HepG2 (cell line): ENCODE data around the gene HIVEP2. TPM values are rescaled to one million over a fixed set of nuclear protein-coding genes. Genes with fewer than 3 reads are reported as not detected.
A peak's percentile ranks its signal among the peaks of the same experiment; 100 is the strongest.

Experiments used
- ARNTL ChIP-seq: sonication (generic); formaldehyde crosslinking; IDR thresholded peaks from 2 replicates; pipeline ENCODE4 v1.4.0; 2020; ENCODE audit warnings: mild to moderate bottlenecking, missing genetic modification reagents
- ATF7-NPFF ChIP-seq: sonication (generic); formaldehyde crosslinking; IDR thresholded peaks from 2 replicates; pipeline ENCODE4 v1.8.1; 2023; ENCODE audit warnings: mild to moderate bottlenecking, low read depth, missing genetic modification reagents, moderate library complexity
- BRCA1 ChIP-seq: sonication (generic); formaldehyde crosslinking; IDR thresholded peaks from 2 replicates; pipeline ENCODE4 v1.4.0; 2020; ENCODE audit warnings: missing genetic modification reagents
- CEBPB ChIP-seq: IDR thresholded peaks from 2 replicates; pipeline ENCODE4 v1.6.1; 2011; ENCODE audit warnings: low read depth, low read length, improper control_type of control experiment, borderline replicate concordance
- CREB3 ChIP-seq: sonication (generic); formaldehyde crosslinking; IDR thresholded peaks from 2 replicates; pipeline ENCODE4 v1.5.0; 2020; ENCODE audit warnings: missing genetic modification reagents
- EP300 ChIP-seq, 3 experiments: sonication (generic) in 1 of 3; formaldehyde crosslinking in 1 of 3; IDR thresholded peaks; 2 replicates each; pipeline versions ENCODE4 v1.5.1 to v1.6.1; 2011 to 2020; ENCODE audit warnings: low read depth in 2 of 3, low read length in 2 of 3, borderline replicate concordance in 1 of 3, improper control_type of control experiment in 1 of 3, mild to moderate bottlenecking in 1 of 3, missing genetic modification reagents in 1 of 3, moderate library complexity in 1 of 3
- GABPB1 ChIP-seq: IDR thresholded peaks from 2 replicates; pipeline ENCODE4 v1.6.1; 2016; ENCODE audit warnings: mild to moderate bottlenecking, missing genetic modification reagents, moderate library complexity, missing compliant biosample characterization
- GATAD2A ChIP-seq: IDR thresholded peaks from 2 replicates; pipeline ENCODE4 v1.6.1; 2016
- GLI4 ChIP-seq: sonication (generic); formaldehyde crosslinking; IDR thresholded peaks from 2 replicates; pipeline ENCODE4 v1.5.1; 2020; ENCODE audit warnings: missing genetic modification reagents, mild to moderate bottlenecking, moderate library complexity, borderline replicate concordance
- IRF2 ChIP-seq: IDR thresholded peaks from 2 replicates; pipeline ENCODE4 v1.6.1; 2018; ENCODE audit warnings: missing genetic modification reagents, missing compliant biosample characterization
- MAFF ChIP-seq: IDR thresholded peaks from 2 replicates; pipeline ENCODE4 v1.6.1; 2011; ENCODE audit warnings: low read depth, low read length, improper control_type of control experiment
- MAFK ChIP-seq, 2 experiments: IDR thresholded peaks in 1 of 2; conservative IDR thresholded peaks in 1 of 2; 2 replicates each; pipeline ENCODE4 v1.6.1; 2011; ENCODE audit warnings: improper control_type of control experiment in 2 of 2, low read length in 2 of 2
- NFE2 ChIP-seq: sonication (generic); formaldehyde crosslinking; IDR thresholded peaks from 2 replicates; pipeline ENCODE4 v1.4.0; 2020; ENCODE audit warnings: missing genetic modification reagents
- NFE2L2 ChIP-seq: fragments of 150-350 bp; IDR thresholded peaks from 2 replicates; pipeline ENCODE4 v1.6.1; 2014; ENCODE audit warnings: low read length
- NFYC ChIP-seq: IDR thresholded peaks from 2 replicates; pipeline ENCODE4 v1.6.1; 2016; ENCODE audit warnings: missing genetic modification reagents, missing compliant biosample characterization
- NR2F1 ChIP-seq, 2 experiments: fragments of 450-650 bp in 1 of 2; formaldehyde crosslinking in 1 of 2; IDR thresholded peaks; 2 replicates each; pipeline versions ENCODE4 v1.5.0 to v1.6.1; 2016 to 2020; ENCODE audit warnings: mild to moderate bottlenecking in 1 of 2, missing compliant biosample characterization in 1 of 2, missing genetic modification reagents in 1 of 2, moderate library complexity in 1 of 2
- PCBP2 ChIP-seq: fragments of 200-400 bp; formaldehyde crosslinking; optimal IDR thresholded peaks from 2 replicates; pipeline ENCODE3; 2018; ENCODE audit warnings: low read length, low read depth; ENCODE audit not compliant: poor library complexity, severe bottlenecking
- RELA ChIP-seq: sonication (generic); formaldehyde crosslinking; IDR thresholded peaks from 2 replicates; pipeline ENCODE4 v1.4.0; 2020; ENCODE audit warnings: missing genetic modification reagents
- RFX3 ChIP-seq: IDR thresholded peaks from 2 replicates; pipeline ENCODE4 v1.6.1; 2016; ENCODE audit warnings: missing biosample characterization, missing genetic modification reagents
- TFDP2 ChIP-seq: sonication (generic); formaldehyde crosslinking; IDR thresholded peaks from 2 replicates; pipeline ENCODE4 v1.4.0; 2020; ENCODE audit warnings: missing genetic modification reagents
- ZFY ChIP-seq: sonication (generic); formaldehyde crosslinking; IDR thresholded peaks from 2 replicates; pipeline ENCODE4 v1.4.0; 2020; ENCODE audit warnings: missing genetic modification reagents
- ZMYM3 ChIP-seq: sonication (generic); formaldehyde crosslinking; IDR thresholded peaks from 2 replicates; pipeline ENCODE4 v1.5.1; 2020; ENCODE audit warnings: mild to moderate bottlenecking, missing genetic modification reagents
- ZNF17 ChIP-seq: sonication (generic); formaldehyde crosslinking; IDR thresholded peaks from 2 replicates; pipeline ENCODE4 v1.5.0; 2020; ENCODE audit warnings: mild to moderate bottlenecking, missing genetic modification reagents
- ZNF33B ChIP-seq: sonication (generic); formaldehyde crosslinking; IDR thresholded peaks from 2 replicates; pipeline ENCODE4 v1.5.1; 2020; ENCODE audit warnings: mild to moderate bottlenecking, missing genetic modification reagents
- ZNF619 ChIP-seq: sonication (generic); formaldehyde crosslinking; IDR thresholded peaks from 2 replicates; pipeline ENCODE4 v1.4.0; 2020; ENCODE audit warnings: mild to moderate bottlenecking, missing genetic modification reagents
- ZNF644 ChIP-seq: IDR thresholded peaks from 2 replicates; pipeline ENCODE4 v1.6.1; 2016; ENCODE audit warnings: low read depth
- ZNF652 ChIP-seq: IDR thresholded peaks from 2 replicates; pipeline ENCODE4 v1.6.1; 2016; ENCODE audit warnings: low read depth, borderline replicate concordance
- ZNF784 ChIP-seq: sonication (generic); formaldehyde crosslinking; IDR thresholded peaks from 2 replicates; pipeline ENCODE4 v1.5.1; 2020; ENCODE audit warnings: missing genetic modification reagents, mild to moderate bottlenecking, borderline replicate concordance
- ZSCAN20 ChIP-seq: sonication (generic); formaldehyde crosslinking; IDR thresholded peaks from 2 replicates; pipeline ENCODE4 v1.4.0; 2020; ENCODE audit warnings: missing genetic modification reagents, mild to moderate bottlenecking, borderline replicate concordance
- ZSCAN31 ChIP-seq: sonication (generic); formaldehyde crosslinking; IDR thresholded peaks from 2 replicates; pipeline ENCODE4 v1.5.0; 2020; ENCODE audit warnings: low read depth, mild to moderate bottlenecking, missing genetic modification reagents
- polyA plus RNA-seq, 8 experiments: library from polyadenylated mRNA; depleted of rRNA in 3 of 8; stranded (reverse) in 7 of 8; unstranded in 1 of 8; fragments of >200 nt; fragmentation: Illumina TruSeq in 4 of 8; extraction: Trizol in 4 of 8; gene quantifications; 2 replicates each; pipeline versions ENCODE4 v1.2.1 to v1.2.3, GENCODE V29; 2011 to 2016; ENCODE audit warnings: low read depth in 4 of 8, missing spikeins in 1 of 8, mixed read lengths in 1 of 8; ENCODE audit not compliant: insufficient read depth in 1 of 8
- total RNA-seq, 5 experiments: library from RNA; depleted of rRNA; stranded (reverse); fragments of >200 nt; fragmentation: Illumina TruSeq; extraction: Trizol; gene quantifications; 2 replicates each; pipeline ENCODE4 v1.2.3, GENCODE V29; 2016; ENCODE audit warnings: low read depth in 1 of 5

HIVEP2 gene
- total and polyA plus RNA-seq, 2 of the 13 experiments (the other 11 are each of a cell fraction or from before 2014, with no cell fraction given) = 3.4 to 12.9 TPM

GRCh38 chr6:142838821-142839685, 105.9 kb downstream of the HIVEP2 start (continued):
- no peak for TF ChIP-seq TFDP2
- TF ChIP-seq NFYC (CRISPR knock-in tag) = no peak
- TF ChIP-seq ARNTL (CRISPR knock-in tag) = no peak
- TF ChIP-seq ZNF644 (CRISPR knock-in tag) = no peak
- no peak for TF ChIP-seq ZNF17 (CRISPR knock-in tag)
- TF ChIP-seq ZSCAN20 (CRISPR knock-in tag) = no peak
- no peak for TF ChIP-seq RELA
- TF ChIP-seq IRF2 = no peak
- TF ChIP-seq EP300 (IDR thresholded peaks at IDR 0.05; ENCODE audit: low read depth in 2 of 2, low read length in 2 of 2) = peak in 1 of 2 experiments; percentile 35; a peak in 1 of 4 replicates
- no peak for TF ChIP-seq EP300 (CRISPR knock-in tag; IDR thresholded peaks at IDR 0.05; ENCODE audit: borderline replicate concordance)
- TF ChIP-seq CREB3 = no peak
- TF ChIP-seq ZNF619 (CRISPR knock-in tag) = no peak
- TF ChIP-seq MAFF = peak; percentile 67
- no peak for TF ChIP-seq GLI4 (CRISPR knock-in tag)
- TF ChIP-seq ZNF652 (CRISPR knock-in tag) = no peak
- TF ChIP-seq GATAD2A = peak; percentile 39
- TF ChIP-seq ZFY (CRISPR knock-in tag) = no peak
- TF ChIP-seq MAFK (conservative IDR thresholded peaks at IDR 0.05 in 1 of 2, IDR thresholded peaks at IDR 0.05 in 1 of 2; ENCODE audit: low read length in 2 of 2) = peak; percentile 50 to 58; a peak in 3 of 4 replicates
- no peak; a peak in 2 of 4 replicates for TF ChIP-seq NR2F1 (CRISPR knock-in tag; IDR thresholded peaks at IDR 0.05)
- TF ChIP-seq NFE2L2 = peak; percentile 91
- no peak for TF ChIP-seq BRCA1 (CRISPR knock-in tag)
- no peak for TF ChIP-seq PCBP2
- no peak for TF ChIP-seq ZSCAN31 (CRISPR knock-in tag)
- TF ChIP-seq ATF7-NPFF (CRISPR knock-in tag) = no peak
- TF ChIP-seq CEBPB = peak; percentile 52; the same call in 1 of the 2 replicates
- TF ChIP-seq GABPB1 (CRISPR knock-in tag) = no peak
- no peak for TF ChIP-seq RFX3 (CRISPR knock-in tag)
- TF ChIP-seq ZMYM3 (CRISPR knock-in tag) = no peak
- peak; percentile 64; the same call in 1 of the 2 replicates for TF ChIP-seq NFE2 (CRISPR knock-in tag)
- TF ChIP-seq ZNF784 (CRISPR knock-in tag) = no peak
- no peak for TF ChIP-seq ZNF33B (CRISPR knock-in tag)
